SK-N-SH treated with all-trans-retinoic acid at 6 μM for 48 hours (cell line): ENCODE data around the gene DENND1A.

ENCODE experiments used
- BACH2 ChIP-seq: fragments of 250-450 bp; sonication (Bioruptor Pico); IDR thresholded peaks from 2 replicates; pipeline ENCODE4 v1.9.0; 2021; ENCODE audit warnings: mild to moderate bottlenecking, borderline replicate concordance
- GLIS3 ChIP-seq: fragments of 250-450 bp; sonication (Bioruptor Pico); IDR thresholded peaks from 2 replicates; pipeline ENCODE4 v1.5.0; 2020; ENCODE audit warnings: mild to moderate bottlenecking, moderate library complexity
- OSR1 ChIP-seq: fragments of 250-450 bp; sonication (Bioruptor Pico); IDR thresholded peaks from 2 replicates; pipeline ENCODE4 v1.8.0; 2022; ENCODE audit warnings: moderate library complexity, mild to moderate bottlenecking, inconsistent platforms
- PATZ1 ChIP-seq: fragments of 250-450 bp; sonication (Bioruptor Pico); IDR thresholded peaks from 2 replicates; pipeline ENCODE4 v1.8.0; 2020; ENCODE audit warnings: mild to moderate bottlenecking, moderate library complexity, borderline replicate concordance
- TSHZ2 ChIP-seq: fragments of 250-450 bp; sonication (Bioruptor Pico); IDR thresholded peaks from 2 replicates; pipeline ENCODE4 v1.5.0; 2020; ENCODE audit warnings: mild to moderate bottlenecking, moderate library complexity
- ZFP30 ChIP-seq: fragments of 450-650 bp; formaldehyde crosslinking; IDR thresholded peaks from 2 replicates; pipeline ENCODE4 v1.5.0; 2022; ENCODE audit warnings: mild to moderate bottlenecking, moderate library complexity

GRCh38 chr9:123406691-123407216 is 523.2 kb downstream of the DENND1A start:
- TF ChIP-seq BACH2 (CRISPR knock-in tag) (no peak), OSR1 (no peak), TSHZ2 (CRISPR knock-in tag) (no peak), ZFP30 (no peak), GLIS3 (CRISPR knock-in tag) (no peak), PATZ1 (CRISPR knock-in tag) (no peak)
